HCT116 (cell line): ENCODE measurements around the gene SDK1. TPM values are rescaled to one million over a fixed set of nuclear protein-coding genes. Genes with fewer than 3 reads are reported as not detected.

Experiments
- ATAC-seq: fragments of 200-7000 bp; cut with Tn5 transposase; 2 replicates; pipeline ENCODE4 v1.9.1; 2020; ENCODE audit warnings: mild to moderate bottlenecking, moderate library complexity
- BruUV-seq: library from RNA; stranded (reverse); fragments of 400-500 nt; replicated peaks from 2 replicates; lab custom pipeline; 2021; lab: Mats Ljungman, UMichigan
- CTCF ChIA-PET: fragments of 300-600 bp; sonication (Branson Sonifier 250); formaldehyde crosslinking; loops from one replicate; lab custom pipeline; 2021; ENCODE audit warnings: antibody characterized with exemption; lab: Charles Lee
- POLR2A ChIA-PET: fragments of 300-600, 350-600 bp; sonication (Branson Sonifier 250); formaldehyde crosslinking; loops from one replicate; lab custom pipeline; 2021; ENCODE audit warnings: antibody characterized with exemption; lab: Charles Lee
- RAD21 ChIA-PET, 2 experiments: fragments of 300-600 bp; sonication (Branson Sonifier 250); formaldehyde crosslinking; loops; one replicate each; lab custom pipeline; 2023; ENCODE audit warnings: low total read pairs in 2 of 2; ENCODE audit not compliant: uncharacterized antibody in 2 of 2, unreplicated experiment in 2 of 2, low non-redundant PET in 1 of 2; lab: Charles Lee
- DNase-seq: peaks from one replicate; pipeline ENCODE4 v3.0.0-alpha.2; 2010; ENCODE audit warnings: low read depth, low spot score
- H2AFZ ChIP-seq: fragments of 200-600 bp; shearing (Covaris generic), sonication (generic); 2 replicates; pipeline ENCODE4 v1.6.1; 2017; ENCODE audit warnings: low read depth, mixed run types, mixed read lengths, antibody characterized with exemption, low read length; ENCODE audit not compliant: poor library complexity, severe bottlenecking
- H3K27ac ChIP-seq: 2 replicates; pipeline ENCODE4 v1.5.1; 2012; ENCODE audit warnings: low read depth, low read length
- H3K27me3 ChIP-seq: fragments of 200-600 bp; sonication (generic); 2 replicates; pipeline ENCODE4 v1.6.1; 2016; ENCODE audit warnings: mixed run types, low read length, mixed read lengths; ENCODE audit not compliant: insufficient read depth
- H3K36me3 ChIP-seq, 2 experiments: fragments of 200-500 bp in 1 of 2; fragments of 200-600 bp in 1 of 2; sonication (Bioruptor generic) in 1 of 2; sonication (generic) in 1 of 2; 2 replicates each; pipeline versions ENCODE4 v1.5.1 to v1.6.1; 2014 to 2016; ENCODE audit warnings: low read length in 2 of 2, inconsistent platforms in 1 of 2, mixed read lengths in 1 of 2, mixed run types in 1 of 2; ENCODE audit not compliant: insufficient read depth in 2 of 2, control insufficient read depth in 1 of 2
- H3K4me1 ChIP-seq, 2 experiments: fragments of 200-600 bp in 1 of 2; sonication (generic) in 1 of 2; 2 replicates each; pipeline versions ENCODE4 v1.5.1 to v1.6.1; 2012 to 2017; ENCODE audit warnings: low read length in 2 of 2, inconsistent platforms in 1 of 2, mild to moderate bottlenecking in 1 of 2, mixed read lengths in 1 of 2, mixed run types in 1 of 2, moderate library complexity in 1 of 2; ENCODE audit not compliant: insufficient read depth in 2 of 2, control insufficient read depth in 1 of 2
- H3K4me2 ChIP-seq: fragments of 200-600 bp; sonication (generic); 2 replicates; pipeline ENCODE4 v1.6.1; 2017; ENCODE audit warnings: mixed run types, low read length, mixed read lengths
- H3K4me3 ChIP-seq, 2 experiments: fragments of 200-600 bp in 1 of 2; sonication (generic) in 1 of 2; replicated peaks in 1 of 2; 2 replicates each; pipeline ENCODE4 v1.5.1; 2011 to 2016; ENCODE audit warnings: low read length in 2 of 2, control low read depth in 1 of 2, low read depth in 1 of 2, mild to moderate bottlenecking in 1 of 2, mixed read lengths in 1 of 2, mixed run types in 1 of 2
- H3K79me2 ChIP-seq: fragments of 200-600 bp; sonication (generic); 2 replicates; pipeline ENCODE4 v1.6.1; 2017; ENCODE audit warnings: mild to moderate bottlenecking, mixed run types, low read length, moderate library complexity, mixed read lengths; ENCODE audit not compliant: insufficient read depth
- H3K9ac ChIP-seq: fragments of 200-600 bp; sonication (generic); 2 replicates; pipeline ENCODE4 v1.6.1; 2016; ENCODE audit warnings: low read length, mixed read lengths
- H3K9me2 ChIP-seq: fragments of 200-600 bp; sonication (generic), shearing (Covaris generic); 2 replicates; pipeline ENCODE4 v1.6.1; 2017; ENCODE audit warnings: mixed run types, mild to moderate bottlenecking, moderate library complexity; ENCODE audit not compliant: insufficient read depth
- H3K9me3 ChIP-seq, 2 experiments: fragments of 200-500 bp in 1 of 2; fragments of 200-600 bp in 1 of 2; sonication (Bioruptor generic) in 1 of 2; sonication (generic) in 1 of 2; 2 replicates each; pipeline ENCODE4 v1.6.1; 2014 to 2017; ENCODE audit warnings: low read length in 2 of 2, mixed read lengths in 2 of 2, inconsistent platforms in 1 of 2, low read depth in 1 of 2, mild to moderate bottlenecking in 1 of 2, mixed run types in 1 of 2, moderate library complexity in 1 of 2; ENCODE audit not compliant: control insufficient read depth in 1 of 2, insufficient read depth in 1 of 2
- H4K20me1 ChIP-seq: fragments of 200-600 bp; sonication (generic), shearing (Covaris generic); 2 replicates; pipeline ENCODE4 v1.6.1; 2017; ENCODE audit warnings: mixed run types, mild to moderate bottlenecking, moderate library complexity; ENCODE audit not compliant: insufficient read depth
- EZH2phosphoT487 ChIP-seq: fragments of 200-600 bp; IDR thresholded peaks from 2 replicates; pipeline ENCODE4 v1.6.1; 2018; ENCODE audit warnings: antibody characterized with exemption, borderline replicate concordance
- JUND ChIP-seq: IDR thresholded peaks from 2 replicates; pipeline ENCODE4 v1.6.1; 2012
- POLR2AphosphoS5 ChIP-seq: IDR thresholded peaks from 2 replicates; pipeline ENCODE4 v1.6.1; 2011; ENCODE audit warnings: mild to moderate bottlenecking, low read depth, low read length, moderate library complexity
- REST ChIP-seq: IDR thresholded peaks from 2 replicates; pipeline ENCODE4 v1.6.1; 2012; ENCODE audit warnings: low read depth
- SRF ChIP-seq: IDR thresholded peaks from 2 replicates; pipeline ENCODE4 v1.6.1; 2012; ENCODE audit warnings: low read depth
- YY1 ChIP-seq: IDR thresholded peaks from 2 replicates; pipeline ENCODE4 v1.6.1; 2011; ENCODE audit warnings: low read length, low read depth, moderate library complexity, mild to moderate bottlenecking; ENCODE audit not compliant: insufficient replicate concordance; ENCODE audit errors: extremely low read depth
- ZBTB33 ChIP-seq: IDR thresholded peaks from 2 replicates; pipeline ENCODE4 v1.6.1; 2011; ENCODE audit warnings: mild to moderate bottlenecking, low read length, moderate library complexity; ENCODE audit not compliant: insufficient replicate concordance; ENCODE audit errors: extremely low read depth
- ZNF274 ChIP-seq: fragments of 200-500 bp; sonication (Bioruptor generic); IDR thresholded peaks from 2 replicates; pipeline ENCODE4 v1.6.1; 2014; ENCODE audit warnings: mild to moderate bottlenecking, low read depth, low read length, inconsistent platforms
- intact Hi-C: fragments of 100-400 bp; cut with micrococcal nuclease; formaldehyde crosslinking; loops from 2 replicates; pipeline ENCODE4 v1.10.0; 2022
- total RNA-seq: library from RNA; stranded (reverse); gene quantifications from one replicate; pipeline ENCODE4 v1.2.1, GENCODE V29; 2021; ENCODE audit not compliant: unreplicated experiment
- TF ChIP-seq, protein P1 (sequence below), 3 experiments: fragments of 200-600 bp in 1 of 3; sonication (generic) in 1 of 3; IDR thresholded peaks in 2 of 3; conservative IDR thresholded peaks in 1 of 3; 2 replicates each; pipeline ENCODE4 v1.5.1; 2012 to 2017; ENCODE audit warnings: low read depth in 2 of 3, low read length in 2 of 3, antibody characterized with exemption in 1 of 3, borderline replicate concordance in 1 of 3, control low read depth in 1 of 3, mild to moderate bottlenecking in 1 of 3, mixed read lengths in 1 of 3, mixed run types in 1 of 3, moderate library complexity in 1 of 3; ENCODE audit not compliant: insufficient read depth in 1 of 3

Gene SDK1
- total RNA-seq, 1 experiment from 2014 or later: 0.05 TPM

GRCh38 chr7:4297918-4298219, 996.8 kb downstream of the SDK1 start:
- RAD21 ChIA-PET: no interaction called here
- peaks cover 4% of the 10 kb centered on the region; the same call in 1 of the 2 replicates for H3K27me3 ChIP-seq
- no peak overlapping the region for H2AFZ ChIP-seq
- POLR2A ChIA-PET: no interaction called here
- BruUV-seq: no TSS peak
- DNase-seq: no peak
- no peak overlapping the region for H3K27ac ChIP-seq
- peaks cover 0 to 12% of the 10 kb centered on the region in 2 experiments; a peak in 1 of 4 replicates for H3K9me3 ChIP-seq
- no peak overlapping the region for H3K4me2 ChIP-seq
- H3K79me2 ChIP-seq: no peaks in the 10 kb centered on the region
- H4K20me1 ChIP-seq: no peaks in the 10 kb centered on the region
- no peak for ATAC-seq
- H3K4me1 ChIP-seq: no peaks in the 10 kb centered on the region
- TF ChIP-seq, protein P1, sequence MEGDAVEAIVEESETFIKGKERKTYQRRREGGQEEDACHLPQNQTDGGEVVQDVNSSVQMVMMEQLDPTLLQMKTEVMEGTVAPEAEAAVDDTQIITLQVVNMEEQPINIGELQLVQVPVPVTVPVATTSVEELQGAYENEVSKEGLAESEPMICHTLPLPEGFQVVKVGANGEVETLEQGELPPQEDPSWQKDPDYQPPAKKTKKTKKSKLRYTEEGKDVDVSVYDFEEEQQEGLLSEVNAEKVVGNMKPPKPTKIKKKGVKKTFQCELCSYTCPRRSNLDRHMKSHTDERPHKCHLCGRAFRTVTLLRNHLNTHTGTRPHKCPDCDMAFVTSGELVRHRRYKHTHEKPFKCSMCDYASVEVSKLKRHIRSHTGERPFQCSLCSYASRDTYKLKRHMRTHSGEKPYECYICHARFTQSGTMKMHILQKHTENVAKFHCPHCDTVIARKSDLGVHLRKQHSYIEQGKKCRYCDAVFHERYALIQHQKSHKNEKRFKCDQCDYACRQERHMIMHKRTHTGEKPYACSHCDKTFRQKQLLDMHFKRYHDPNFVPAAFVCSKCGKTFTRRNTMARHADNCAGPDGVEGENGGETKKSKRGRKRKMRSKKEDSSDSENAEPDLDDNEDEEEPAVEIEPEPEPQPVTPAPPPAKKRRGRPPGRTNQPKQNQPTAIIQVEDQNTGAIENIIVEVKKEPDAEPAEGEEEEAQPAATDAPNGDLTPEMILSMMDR (IDR thresholded peaks at IDR 0.05 in 2 of 3, conservative IDR thresholded peaks at IDR 0.05 in 1 of 3; ENCODE audit: borderline replicate concordance in 1 of 3, insufficient read depth in 1 of 3, low read depth in 2 of 3, low read length in 2 of 3): no peak
- TF ChIP-seq YY1: no peak
- no peak for TF ChIP-seq EZH2phosphoT487
- TF ChIP-seq REST: no peak
- no peak for TF ChIP-seq POLR2AphosphoS5
- TF ChIP-seq SRF: no peak
- no peak for TF ChIP-seq JUND
- no peak for TF ChIP-seq ZNF274
- TF ChIP-seq ZBTB33: no peak
- no peak overlapping the region for H3K9ac ChIP-seq
- H3K4me3 ChIP-seq: no peak overlapping the region
- H3K36me3 ChIP-seq: no peaks in the 10 kb centered on the region
- intact Hi-C loops: no loop called here
- no peaks in the 10 kb centered on the region for H3K9me2 ChIP-seq
- CTCF ChIA-PET: no interaction called here
